ENCODE results near the gene TCHHL1. TPM values are rescaled to one million over a fixed set of nuclear protein-coding genes. Genes with fewer than 3 reads are reported as not detected.

Gene TCHHL1
- total and polyA plus RNA-seq, 2 of the 4 experiments (the other 2 are of a cell fraction) = not detected

DNA sequence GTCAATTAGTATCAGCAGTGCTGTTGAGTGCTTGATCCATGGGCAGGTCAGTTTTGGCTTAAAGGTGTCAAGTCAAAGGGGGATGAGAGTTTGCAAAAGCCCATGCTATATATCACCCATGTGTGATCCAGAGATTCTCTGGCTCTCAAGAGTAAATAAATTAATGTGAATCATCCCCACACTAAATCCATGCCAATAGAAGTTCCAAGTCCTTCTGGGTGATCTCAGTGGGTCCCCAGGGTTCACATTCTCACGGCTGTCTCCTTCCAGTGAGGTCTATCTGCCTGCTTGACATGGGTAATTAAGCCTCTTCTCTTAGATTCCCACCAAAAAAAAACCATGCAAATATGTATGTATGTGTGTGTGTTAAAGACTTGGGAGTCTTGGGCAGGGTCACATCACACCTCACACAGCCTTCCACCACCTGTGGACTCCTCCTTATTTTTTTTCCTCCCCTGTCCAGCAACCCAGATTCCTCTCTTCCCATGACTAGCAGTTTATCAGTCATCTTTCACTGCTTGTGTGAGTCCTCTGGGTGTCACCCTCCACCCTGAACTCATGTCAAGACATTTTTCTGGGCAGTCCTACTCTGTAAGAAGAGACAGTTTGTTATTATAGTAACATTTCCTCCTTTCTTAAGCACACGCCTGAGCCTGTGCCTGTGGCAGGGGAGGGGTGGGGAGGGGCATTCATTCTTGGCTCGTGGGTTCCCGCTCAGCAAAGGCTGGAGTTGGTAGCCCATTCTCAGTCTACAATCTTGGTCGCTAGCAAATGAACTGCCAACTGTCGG lies 37.8 kb downstream of the TCHHL1 start:
- Histone ChIP-seq H3K4ac (ENCODE audit: low read depth, low read length) (no peak overlapping the region), H2AFZ (replicated peaks; ENCODE audit: low read length, poor library complexity) (no peak overlapping the region), H3K36me3 (ENCODE audit: control insufficient read depth, insufficient read depth, low read length) (no peaks in the 10 kb centered on the region), H3K27ac (ENCODE audit: insufficient read depth, low read length) (no peak overlapping the region), H3K79me1 (ENCODE audit: low read depth in 1 of 2, low read length in 2 of 2) (no peaks in the 10 kb centered on the region), H3K56ac (ENCODE audit: extremely low read depth, insufficient read depth, low read length) (no peak overlapping the region), H3K4me3 (ENCODE audit: insufficient read depth, low read depth, low read length) (no peak overlapping the region), H3K18ac (ENCODE audit: low read depth, low read length) (no peak overlapping the region), H2BK20ac (ENCODE audit: low read depth, low read length) (no peak overlapping the region), H3K4me1 (ENCODE audit: control insufficient read depth, insufficient read depth, low read length) (peaks cover 9% of the 10 kb centered on the region), H3K23ac (ENCODE audit: low read depth, low read length) (no peak overlapping the region), H3K4me2 (ENCODE audit: low read depth, low read length) (no peak overlapping the region), H3K14ac (replicated peaks; ENCODE audit: low read depth, low read length) (0 out of 2 replicates have a peak overlapping the region, but pooled peaks have one; percentile 11), H4K8ac (ENCODE audit: low read depth in 2 of 2, low read length in 2 of 2) (no peak overlapping the region), H3K9me1 (ENCODE audit: insufficient read depth, low read length) (no peaks in the 10 kb centered on the region), H4K20me1 (ENCODE audit: insufficient read depth, low read length) (no peaks in the 10 kb centered on the region), H2BK5ac (ENCODE audit: low read depth, low read length, poor library complexity, severe bottlenecking) (no peak overlapping the region), H2AK9ac (replicated peaks; ENCODE audit: low read depth, low read length, poor library complexity) (no peak overlapping the region), H4K91ac (ENCODE audit: insufficient read depth, low read depth, low read length) (no peak overlapping the region), H3K9me3 (ENCODE audit: control insufficient read depth, insufficient read depth, low read length) (no peaks in the 10 kb centered on the region), H2AK5ac (ENCODE audit: low read depth, low read length) (peak overlapping the region; percentile 17; the same call in 1 of the 2 replicates), H2BK120ac (ENCODE audit: low read depth, low read length) (no peak overlapping the region), H3K27me3 (ENCODE audit: control insufficient read depth, insufficient read depth, low read length) (peaks cover 12% of the 10 kb centered on the region), H2BK15ac (ENCODE audit: low read depth, low read length) (no peak overlapping the region), H3K9ac (ENCODE audit: low read depth, low read length) (no peak overlapping the region), H4K5ac (ENCODE audit: low read depth, low read length) (no peak overlapping the region)
- CTCF ChIA-PET = no interaction called here
- intact Hi-C loops (cut with micrococcal nuclease) = loop anchor here (5.0 kb wide), 2 partner anchors 61 to 391 kb away; no protein-coding TSS in a partner anchor
- in situ Hi-C loops (cut with MboI; ENCODE audit: low sequenced_read_pairs) = loop anchor here (10.0 kb wide), 1 partner anchor 394 kb away; no protein-coding TSS in a partner anchor
- dilution Hi-C loops (cut with HindIII; ENCODE audit: low sequenced_read_pairs, unreplicated experiment) = no loop called here
- TF ChIP-seq RAD21 (IDR thresholded peaks at IDR 0.05; ENCODE audit: low read length) (no peak), CEBPB (IDR thresholded peaks at IDR 0.05; ENCODE audit: low read depth, low read length) (no peak), MAZ (IDR thresholded peaks at IDR 0.05; ENCODE audit: borderline replicate concordance, low read depth, low read length) (no peak), RCOR1 (IDR thresholded peaks at IDR 0.05; ENCODE audit: insufficient replicate concordance, low read length) (no peak)
- POLR2A ChIA-PET (ENCODE audit: unreplicated experiment) = no interaction called here
- no TSS peak for BruUV-seq (replicated peaks)
- no CpG with 5 or more reads among the region's 6 CpGs for WGBS, 2 experiments (ENCODE audit: extremely low coverage in 2 of 2, insufficient read length in 1 of 2)
- no peak for ATAC-seq (ENCODE audit: low read depth)
- DNase-seq = peak; percentile 25
